Measurements from ENCODE around the gene ZNF385B.

DNA sequence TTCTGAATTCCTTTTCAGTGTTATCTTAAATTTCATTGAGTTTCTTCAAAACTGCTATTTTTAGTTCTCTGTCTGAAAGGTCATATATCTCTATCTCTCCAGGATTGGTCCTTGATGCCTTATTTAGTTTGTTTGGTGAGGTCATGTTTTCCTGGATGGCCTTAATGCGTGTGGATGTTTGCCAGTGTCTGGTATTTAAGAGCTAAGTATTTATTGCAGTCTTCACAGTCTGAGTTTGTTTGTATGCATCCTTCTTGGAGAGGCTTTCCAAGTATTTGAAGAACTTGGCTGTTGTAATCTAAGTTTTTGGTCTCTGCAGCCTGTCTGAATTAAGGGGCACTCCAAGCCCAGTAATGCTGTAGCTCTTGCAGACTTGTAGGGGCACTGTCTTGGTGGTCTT, 249.3 kb downstream of the ZNF385B start:
- no peak for TF ChIP-seq POLR2A (IDR thresholded peaks at IDR 0.05)
- TF ChIP-seq, protein P1, sequence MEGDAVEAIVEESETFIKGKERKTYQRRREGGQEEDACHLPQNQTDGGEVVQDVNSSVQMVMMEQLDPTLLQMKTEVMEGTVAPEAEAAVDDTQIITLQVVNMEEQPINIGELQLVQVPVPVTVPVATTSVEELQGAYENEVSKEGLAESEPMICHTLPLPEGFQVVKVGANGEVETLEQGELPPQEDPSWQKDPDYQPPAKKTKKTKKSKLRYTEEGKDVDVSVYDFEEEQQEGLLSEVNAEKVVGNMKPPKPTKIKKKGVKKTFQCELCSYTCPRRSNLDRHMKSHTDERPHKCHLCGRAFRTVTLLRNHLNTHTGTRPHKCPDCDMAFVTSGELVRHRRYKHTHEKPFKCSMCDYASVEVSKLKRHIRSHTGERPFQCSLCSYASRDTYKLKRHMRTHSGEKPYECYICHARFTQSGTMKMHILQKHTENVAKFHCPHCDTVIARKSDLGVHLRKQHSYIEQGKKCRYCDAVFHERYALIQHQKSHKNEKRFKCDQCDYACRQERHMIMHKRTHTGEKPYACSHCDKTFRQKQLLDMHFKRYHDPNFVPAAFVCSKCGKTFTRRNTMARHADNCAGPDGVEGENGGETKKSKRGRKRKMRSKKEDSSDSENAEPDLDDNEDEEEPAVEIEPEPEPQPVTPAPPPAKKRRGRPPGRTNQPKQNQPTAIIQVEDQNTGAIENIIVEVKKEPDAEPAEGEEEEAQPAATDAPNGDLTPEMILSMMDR (IDR thresholded peaks at IDR 0.05 in 4 of 5, conservative IDR thresholded peaks at IDR 0.05 in 1 of 5), result no peak
